K562 (cell line): ENCODE measurements around the gene ZNF275. TPM values are rescaled to one million over a fixed set of nuclear protein-coding genes. Genes with fewer than 3 reads are reported as not detected.

Experiments used
- CBX5 ChIP-seq: IDR thresholded peaks from 2 replicates; pipeline ENCODE4 v1.6.1; 2014; ENCODE audit warnings: low read depth, borderline replicate concordance
- DNMT1 ChIP-seq: fragments of 450-650 bp; IDR thresholded peaks from 2 replicates; pipeline ENCODE4 v1.6.1; 2016; ENCODE audit warnings: antibody characterized with exemption, mild to moderate bottlenecking
- ELF4 ChIP-seq: fragments of 450-650 bp; formaldehyde crosslinking; IDR thresholded peaks from 2 replicates; pipeline ENCODE4 v1.4.0; 2022; ENCODE audit warnings: missing genetic modification characterization
- GATA2 ChIP-seq: sonication (generic); formaldehyde crosslinking; IDR thresholded peaks from 2 replicates; pipeline ENCODE4 v1.4.0; 2020; ENCODE audit warnings: mild to moderate bottlenecking, missing genetic modification reagents
- PHF8 ChIP-seq: fragments of 200-600 bp; sonication (generic); IDR thresholded peaks from 2 replicates; pipeline ENCODE4 v1.6.1; 2012; ENCODE audit warnings: mixed run types, mild to moderate bottlenecking, inconsistent platforms, low read length, moderate library complexity, borderline replicate concordance
- POLR2AphosphoS5 ChIP-seq: IDR thresholded peaks from 2 replicates; pipeline ENCODE4 v1.6.1; 2011; ENCODE audit warnings: mild to moderate bottlenecking, low read depth, low read length, moderate library complexity; ENCODE audit not compliant: control insufficient read depth, insufficient read depth
- PTBP1 ChIP-seq: fragments of 200-400 bp; formaldehyde crosslinking; IDR thresholded peaks from 2 replicates; pipeline ENCODE4 v1.6.1; 2017; ENCODE audit warnings: low read depth, low read length
- RAD21 ChIP-seq, 2 experiments: fragments of 250-450 bp in 1 of 2; fragments of 450-650 bp in 1 of 2; sonication (Bioruptor Pico) in 1 of 2; formaldehyde crosslinking in 1 of 2; IDR thresholded peaks in 1 of 2; conservative IDR thresholded peaks in 1 of 2; 2 replicates each; pipeline versions ENCODE4 v1.4.0 to v1.8.0; 2020 to 2022; ENCODE audit warnings: mild to moderate bottlenecking in 2 of 2, moderate library complexity in 1 of 2
- SIN3A ChIP-seq, 2 experiments: fragments of 150-350 bp in 1 of 2; IDR thresholded peaks; 2 replicates each; pipeline ENCODE4 v1.6.1; 2011 to 2016; ENCODE audit warnings: borderline replicate concordance in 2 of 2, low read depth in 2 of 2, low read length in 2 of 2, mild to moderate bottlenecking in 2 of 2, moderate library complexity in 2 of 2; ENCODE audit not compliant: control insufficient read depth in 1 of 2
- STAG1 ChIP-seq: sonication (generic); formaldehyde crosslinking; IDR thresholded peaks from 2 replicates; pipeline ENCODE4 v1.5.0; 2020; ENCODE audit warnings: missing genetic modification reagents, borderline replicate concordance
- ZC3H11A ChIP-seq: IDR thresholded peaks from 2 replicates; pipeline ENCODE4 v1.6.1; 2012; ENCODE audit warnings: low read depth, low read length, improper control_type of control experiment
- ZNF165 ChIP-seq: fragments of 250-450 bp; sonication (Bioruptor Pico); IDR thresholded peaks from 2 replicates; pipeline ENCODE4 v1.4.0; 2020; ENCODE audit warnings: borderline replicate concordance
- ZNF316 ChIP-seq: fragments of 450-650 bp; IDR thresholded peaks from 2 replicates; pipeline ENCODE4 v1.6.1; 2016
- polyA plus RNA-seq, 8 experiments: library from polyadenylated mRNA; depleted of rRNA in 4 of 8; stranded (reverse) in 5 of 8; unstranded in 3 of 8; fragments of >200 nt; fragmentation: Nextera tagmentation in 2 of 8; fragmentation: Illumina TruSeq in 1 of 8; extraction: Ambion mirVana in 2 of 8; extraction: Trizol in 1 of 8; gene quantifications; 2 replicates each; pipeline versions ENCODE4 v1.2.1 to v1.2.3, GENCODE V29; 2011 to 2014; ENCODE audit warnings: inconsistent platforms in 1 of 8, missing spikeins in 1 of 8
- total RNA-seq, 7 experiments: library from RNA; depleted of rRNA in 6 of 7; stranded (reverse); fragments of >200 nt in 6 of 7; fragmentation: Illumina TruSeq in 2 of 7; extraction: Trizol in 2 of 7; gene quantifications; 2 replicates each; pipeline versions ENCODE4 v1.2.1 to v1.2.3, GENCODE V29; 2011 to 2021; ENCODE audit warnings: low replicate concordance in 1 of 7
- TF ChIP-seq, protein P1 (sequence below): fragments of 450-650 bp; IDR thresholded peaks from 2 replicates; pipeline ENCODE4 v1.6.1; 2016; ENCODE audit warnings: low read depth
- TF ChIP-seq, protein P2 (sequence below): fragments of 450-650 bp; IDR thresholded peaks from 2 replicates; pipeline ENCODE4 v1.7.1; 2018; ENCODE audit warnings: mild to moderate bottlenecking, low read depth; ENCODE audit not compliant: partially characterized antibody
- TF ChIP-seq, protein P3 (sequence below): fragments of 250-450 bp; sonication (Bioruptor Pico); IDR thresholded peaks from 2 replicates; pipeline ENCODE4 v1.8.0; 2022; ENCODE audit warnings: inconsistent platforms, mild to moderate bottlenecking, moderate library complexity, borderline replicate concordance

Gene ZNF275
- total and polyA plus RNA-seq, 9 of the 15 experiments (the other 6 are each of a cell fraction or from before 2014, with no cell fraction given): 2.1 to 19.1 (median 12.0) TPM

DNA sequence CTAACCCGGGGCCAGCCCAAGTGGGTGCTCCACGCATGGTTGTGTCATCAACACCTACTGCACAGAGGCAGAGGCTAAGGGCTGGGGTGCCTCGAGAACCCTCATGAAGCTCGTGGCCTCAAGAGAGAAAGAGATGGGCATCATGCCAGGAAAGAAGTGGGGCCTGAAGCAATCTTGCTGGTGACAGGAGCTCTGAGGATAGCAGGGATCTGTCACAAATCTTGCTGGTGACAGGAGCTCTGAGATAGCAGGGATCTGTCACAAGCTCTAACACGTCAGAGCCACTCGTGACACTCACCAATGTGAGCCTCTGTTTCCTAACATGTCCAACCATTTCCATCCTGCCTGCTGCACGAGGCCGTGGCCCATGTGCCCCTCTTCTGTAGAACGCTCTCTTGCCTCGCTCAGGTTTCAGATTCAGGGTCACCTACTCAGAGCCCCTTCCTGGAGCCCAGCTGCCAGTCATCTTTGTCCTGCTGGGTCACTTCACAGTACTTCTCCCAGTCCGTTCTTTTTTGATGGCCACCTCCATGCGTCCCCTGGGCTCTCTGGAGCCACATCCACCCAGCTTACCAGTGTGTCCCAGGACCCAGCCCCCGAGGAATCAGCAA lies 46.1 kb downstream of the ZNF275 start (continued):
- TF ChIP-seq SIN3A (IDR thresholded peaks at IDR 0.05; ENCODE audit: borderline replicate concordance in 2 of 2, control insufficient read depth in 1 of 2, low read depth in 2 of 2, low read length in 2 of 2) (no peak), PTBP1 (no peak), PHF8 (no peak), ZC3H11A (no peak), CBX5 (no peak), POLR2AphosphoS5 (no peak), RAD21 (CRISPR knock-in tag; conservative IDR thresholded peaks at IDR 0.05 in 1 of 2, IDR thresholded peaks at IDR 0.05 in 1 of 2) (no peak), ELF4 (no peak), ZNF165 (CRISPR knock-in tag) (no peak), GATA2 (no peak), DNMT1 (no peak), STAG1 (CRISPR knock-in tag) (no peak), ZNF316 (no peak)
- TF ChIP-seq, protein P1, sequence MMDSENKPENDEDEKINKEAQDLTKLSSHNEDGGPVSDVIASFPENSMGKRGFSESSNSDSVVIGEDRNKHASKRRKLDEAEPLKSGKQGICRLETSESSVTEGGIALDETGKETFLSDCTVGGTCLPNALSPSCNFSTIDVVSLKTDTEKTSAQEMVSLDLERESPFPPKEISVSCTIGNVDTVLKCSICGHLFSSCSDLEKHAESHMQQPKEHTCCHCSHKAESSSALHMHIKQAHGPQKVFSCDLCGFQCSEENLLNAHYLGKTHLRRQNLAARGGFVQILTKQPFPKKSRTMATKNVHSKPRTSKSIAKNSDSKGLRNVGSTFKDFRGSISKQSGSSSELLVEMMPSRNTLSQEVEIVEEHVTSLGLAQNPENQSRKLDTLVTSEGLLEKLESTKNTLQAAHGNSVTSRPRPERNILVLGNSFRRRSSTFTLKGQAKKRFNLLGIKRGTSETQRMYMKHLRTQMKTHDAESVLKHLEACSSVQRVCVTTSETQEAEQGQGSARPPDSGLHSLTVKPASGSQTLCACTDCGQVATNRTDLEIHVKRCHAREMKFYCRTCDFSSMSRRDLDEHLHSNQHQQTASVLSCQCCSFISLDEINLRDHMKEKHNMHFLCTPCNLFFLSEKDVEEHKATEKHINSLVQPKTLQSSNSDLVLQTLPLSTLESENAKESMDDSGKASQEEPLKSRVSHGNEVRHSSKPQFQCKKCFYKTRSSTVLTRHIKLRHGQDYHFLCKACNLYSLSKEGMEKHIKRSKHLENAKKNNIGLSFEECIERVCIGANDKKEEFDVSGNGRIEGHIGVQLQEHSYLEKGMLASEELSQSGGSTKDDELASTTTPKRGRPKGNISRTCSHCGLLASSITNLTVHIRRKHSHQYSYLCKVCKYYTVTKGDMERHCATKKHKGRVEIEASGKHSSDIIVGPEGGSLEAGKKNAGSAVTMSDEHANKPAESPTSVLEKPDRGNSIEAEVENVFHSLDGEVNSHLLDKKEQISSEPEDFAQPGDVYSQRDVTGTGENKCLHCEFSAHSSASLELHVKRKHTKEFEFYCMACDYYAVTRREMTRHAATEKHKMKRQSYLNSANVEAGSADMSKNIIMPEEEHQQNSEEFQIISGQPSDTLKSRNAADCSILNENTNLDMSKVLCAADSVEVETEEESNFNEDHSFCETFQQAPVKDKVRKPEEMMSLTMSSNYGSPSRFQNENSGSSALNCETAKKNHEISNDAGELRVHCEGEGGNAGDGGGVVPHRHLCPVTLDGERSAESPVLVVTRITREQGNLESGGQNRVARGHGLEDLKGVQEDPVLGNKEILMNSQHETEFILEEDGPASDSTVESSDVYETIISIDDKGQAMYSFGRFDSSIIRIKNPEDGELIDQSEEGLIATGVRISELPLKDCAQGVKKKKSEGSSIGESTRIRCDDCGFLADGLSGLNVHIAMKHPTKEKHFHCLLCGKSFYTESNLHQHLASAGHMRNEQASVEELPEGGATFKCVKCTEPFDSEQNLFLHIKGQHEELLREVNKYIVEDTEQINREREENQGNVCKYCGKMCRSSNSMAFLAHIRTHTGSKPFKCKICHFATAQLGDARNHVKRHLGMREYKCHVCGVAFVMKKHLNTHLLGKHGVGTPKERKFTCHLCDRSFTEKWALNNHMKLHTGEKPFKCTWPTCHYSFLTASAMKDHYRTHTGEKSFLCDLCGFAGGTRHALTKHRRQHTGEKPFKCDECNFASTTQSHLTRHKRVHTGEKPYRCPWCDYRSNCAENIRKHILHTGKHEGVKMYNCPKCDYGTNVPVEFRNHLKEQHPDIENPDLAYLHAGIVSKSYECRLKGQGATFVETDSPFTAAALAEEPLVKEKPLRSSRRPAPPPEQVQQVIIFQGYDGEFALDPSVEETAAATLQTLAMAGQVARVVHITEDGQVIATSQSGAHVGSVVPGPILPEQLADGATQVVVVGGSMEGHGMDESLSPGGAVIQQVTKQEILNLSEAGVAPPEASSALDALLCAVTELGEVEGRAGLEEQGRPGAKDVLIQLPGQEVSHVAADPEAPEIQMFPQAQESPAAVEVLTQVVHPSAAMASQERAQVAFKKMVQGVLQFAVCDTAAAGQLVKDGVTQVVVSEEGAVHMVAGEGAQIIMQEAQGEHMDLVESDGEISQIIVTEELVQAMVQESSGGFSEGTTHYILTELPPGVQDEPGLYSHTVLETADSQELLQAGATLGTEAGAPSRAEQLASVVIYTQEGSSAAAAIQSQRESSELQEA: no peak
- TF ChIP-seq, protein P2, sequence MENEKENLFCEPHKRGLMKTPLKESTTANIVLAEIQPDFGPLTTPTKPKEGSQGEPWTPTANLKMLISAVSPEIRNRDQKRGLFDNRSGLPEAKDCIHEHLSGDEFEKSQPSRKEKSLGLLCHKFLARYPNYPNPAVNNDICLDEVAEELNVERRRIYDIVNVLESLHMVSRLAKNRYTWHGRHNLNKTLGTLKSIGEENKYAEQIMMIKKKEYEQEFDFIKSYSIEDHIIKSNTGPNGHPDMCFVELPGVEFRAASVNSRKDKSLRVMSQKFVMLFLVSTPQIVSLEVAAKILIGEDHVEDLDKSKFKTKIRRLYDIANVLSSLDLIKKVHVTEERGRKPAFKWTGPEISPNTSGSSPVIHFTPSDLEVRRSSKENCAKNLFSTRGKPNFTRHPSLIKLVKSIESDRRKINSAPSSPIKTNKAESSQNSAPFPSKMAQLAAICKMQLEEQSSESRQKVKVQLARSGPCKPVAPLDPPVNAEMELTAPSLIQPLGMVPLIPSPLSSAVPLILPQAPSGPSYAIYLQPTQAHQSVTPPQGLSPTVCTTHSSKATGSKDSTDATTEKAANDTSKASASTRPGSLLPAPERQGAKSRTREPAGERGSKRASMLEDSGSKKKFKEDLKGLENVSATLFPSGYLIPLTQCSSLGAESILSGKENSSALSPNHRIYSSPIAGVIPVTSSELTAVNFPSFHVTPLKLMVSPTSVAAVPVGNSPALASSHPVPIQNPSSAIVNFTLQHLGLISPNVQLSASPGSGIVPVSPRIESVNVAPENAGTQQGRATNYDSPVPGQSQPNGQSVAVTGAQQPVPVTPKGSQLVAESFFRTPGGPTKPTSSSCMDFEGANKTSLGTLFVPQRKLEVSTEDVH: no peak
- TF ChIP-seq, protein P3, sequence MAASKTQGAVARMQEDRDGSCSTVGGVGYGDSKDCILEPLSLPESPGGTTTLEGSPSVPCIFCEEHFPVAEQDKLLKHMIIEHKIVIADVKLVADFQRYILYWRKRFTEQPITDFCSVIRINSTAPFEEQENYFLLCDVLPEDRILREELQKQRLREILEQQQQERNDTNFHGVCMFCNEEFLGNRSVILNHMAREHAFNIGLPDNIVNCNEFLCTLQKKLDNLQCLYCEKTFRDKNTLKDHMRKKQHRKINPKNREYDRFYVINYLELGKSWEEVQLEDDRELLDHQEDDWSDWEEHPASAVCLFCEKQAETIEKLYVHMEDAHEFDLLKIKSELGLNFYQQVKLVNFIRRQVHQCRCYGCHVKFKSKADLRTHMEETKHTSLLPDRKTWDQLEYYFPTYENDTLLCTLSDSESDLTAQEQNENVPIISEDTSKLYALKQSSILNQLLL (CRISPR knock-in tag): no peak
